Measurements from ENCODE around the gene SMURF1.

Gene SMURF1

DNA sequence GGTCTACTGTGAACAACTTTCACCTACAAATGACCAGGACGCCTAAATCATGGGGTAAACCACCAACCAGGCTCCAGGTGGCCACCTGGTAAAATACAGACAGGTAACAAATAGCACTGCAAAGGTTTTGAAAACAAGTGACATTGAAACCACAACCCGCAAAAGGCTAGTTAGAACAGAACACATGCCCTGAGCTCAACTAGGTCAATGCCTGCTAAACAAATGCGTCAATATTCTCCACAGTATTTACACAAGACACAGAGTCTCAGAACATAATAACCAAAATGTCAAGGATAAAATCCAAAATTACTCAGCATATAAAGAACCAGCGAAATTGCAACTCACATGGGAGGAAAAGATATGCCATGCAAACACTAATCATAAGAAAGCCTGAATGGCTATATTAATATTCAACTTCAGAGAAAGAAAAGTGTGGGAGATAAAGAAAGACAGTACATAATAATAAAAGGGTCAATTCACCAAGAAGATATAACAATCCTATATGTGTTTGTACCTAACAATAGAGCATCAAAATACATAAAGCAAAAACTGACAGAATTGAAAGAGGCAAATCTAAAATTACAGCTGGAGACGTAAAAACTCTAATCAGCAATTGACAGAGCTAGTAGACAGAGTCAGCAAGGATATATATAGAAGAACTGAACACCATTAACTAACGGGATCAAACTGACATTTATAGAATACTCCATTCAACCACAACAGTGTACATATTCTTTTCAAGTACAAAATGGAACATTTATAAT, 47.6 kb downstream of the SMURF1 start:
- DNase-seq (ENCODE audit: insufficient read length, low spot score) (no peak), FAIRE-seq (peak; percentile 5)
- no peak for TF ChIP-seq POU2F2 (IDR thresholded peaks at IDR 0.05; ENCODE audit: low read depth, low read length)
- TF ChIP-seq TAF1 (IDR thresholded peaks at IDR 0.05; ENCODE audit: low read depth, low read length) = no peak
- no peak for TF ChIP-seq POLR2A (IDR thresholded peaks at IDR 0.05; ENCODE audit: low read depth, low read length)
- TF ChIP-seq POLR2AphosphoS5 (IDR thresholded peaks at IDR 0.05; ENCODE audit: low read depth, low read length) = no peak

DNA sequence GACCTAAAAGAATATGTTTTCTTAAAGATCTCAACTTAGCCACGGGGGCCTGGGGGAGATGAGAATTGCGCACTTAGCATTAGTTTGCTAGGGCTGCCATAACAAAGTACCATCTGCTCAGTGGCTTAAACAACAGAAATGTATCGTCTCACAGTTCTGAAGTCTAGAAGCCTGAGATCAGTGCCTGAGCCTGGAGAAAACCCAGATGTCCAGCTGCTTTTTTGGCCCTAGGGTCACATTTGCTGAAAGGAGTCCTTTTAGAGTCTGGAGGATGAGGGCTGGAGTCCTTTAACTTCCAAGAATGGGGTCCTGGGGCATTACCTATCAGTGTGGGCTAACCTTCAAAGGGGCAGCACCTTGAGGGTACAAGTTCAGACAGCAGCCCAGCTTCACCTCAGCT, 48.2 kb downstream of the SMURF1 start:
- TF ChIP-seq POLR2AphosphoS5 (IDR thresholded peaks at IDR 0.05; ENCODE audit: low read depth, low read length) (no peak), SPI1 (IDR thresholded peaks at IDR 0.05; ENCODE audit: low read depth, low read length) (no peak), POU2F2 (IDR thresholded peaks at IDR 0.05; ENCODE audit: low read depth, low read length) (no peak), POLR2A (IDR thresholded peaks at IDR 0.05; ENCODE audit: low read depth, low read length) (no peak), TAF1 (IDR thresholded peaks at IDR 0.05; ENCODE audit: low read depth, low read length) (no peak), PAX5 (IDR thresholded peaks at IDR 0.05; ENCODE audit: insufficient read depth, low read length, severe bottlenecking) (no peak)
- no peak for FAIRE-seq
- no peak for DNase-seq (ENCODE audit: insufficient read length, low spot score)

DNA sequence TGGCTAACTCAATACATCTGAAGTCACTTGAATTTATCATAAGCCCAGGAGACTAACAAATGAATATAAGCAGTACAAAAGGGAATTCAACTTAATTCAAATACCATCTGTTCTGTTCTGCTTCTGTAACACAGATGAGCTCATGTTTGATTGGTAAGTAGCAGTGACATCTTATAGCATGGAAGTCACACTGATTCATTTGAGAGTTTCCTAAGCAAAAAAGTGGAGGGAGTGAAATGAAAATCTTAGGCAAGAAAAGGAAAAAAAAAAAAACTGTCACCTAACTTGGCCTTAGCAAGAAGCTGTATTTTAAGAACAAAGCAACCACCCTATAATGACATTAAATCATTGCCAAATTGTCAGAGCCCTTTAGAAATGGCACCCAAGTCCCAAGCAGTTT, 49.5 kb downstream of the SMURF1 start:
- DNase-seq (ENCODE audit: insufficient read length, low spot score) (no peak), FAIRE-seq (no peak)
- no peak for TF ChIP-seq POLR2A (IDR thresholded peaks at IDR 0.05; ENCODE audit: low read depth, low read length)
- no peak for TF ChIP-seq POLR2AphosphoS5 (IDR thresholded peaks at IDR 0.05; ENCODE audit: low read depth, low read length)
- TF ChIP-seq POU2F2 (IDR thresholded peaks at IDR 0.05; ENCODE audit: low read depth, low read length) = no peak
- no peak for TF ChIP-seq PAX5 (IDR thresholded peaks at IDR 0.05; ENCODE audit: insufficient read depth, low read length, severe bottlenecking)
- TF ChIP-seq TAF1 (IDR thresholded peaks at IDR 0.05; ENCODE audit: low read depth, low read length) = no peak
- no peak for TF ChIP-seq SPI1 (IDR thresholded peaks at IDR 0.05; ENCODE audit: low read depth, low read length)

DNA sequence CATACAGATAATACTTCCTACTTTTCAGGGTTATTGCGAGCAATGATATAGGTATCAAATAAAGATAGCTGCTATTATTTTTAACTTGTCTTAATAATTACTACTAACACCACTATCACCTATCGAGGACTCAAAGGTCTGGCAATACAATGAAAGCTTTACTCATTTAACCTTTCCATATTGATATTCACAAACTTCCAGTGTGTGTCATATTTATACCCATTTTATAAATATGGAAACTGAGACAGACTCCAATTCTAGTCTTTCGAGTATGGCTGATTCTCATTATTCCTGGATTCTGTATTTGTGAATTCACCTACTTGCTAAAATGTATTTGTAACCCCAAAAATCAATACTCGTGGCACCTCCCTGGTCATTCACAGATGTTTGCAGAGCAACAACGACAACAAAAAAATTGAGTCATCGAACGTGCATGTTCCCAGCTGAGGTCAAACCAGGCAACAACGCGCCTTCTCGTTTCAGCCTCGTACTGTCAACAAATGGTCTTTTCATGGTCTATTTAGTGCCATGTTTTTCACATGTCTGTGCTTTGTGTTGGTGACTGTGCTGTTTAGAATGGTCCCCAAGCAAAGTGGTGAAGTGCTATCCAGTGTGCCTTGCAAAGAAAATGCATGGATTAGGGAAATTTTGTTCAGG, 51.7 kb downstream of the SMURF1 start:
- no peak for FAIRE-seq
- no peak for DNase-seq (ENCODE audit: insufficient read length, low spot score)
- TF ChIP-seq PAX5 (IDR thresholded peaks at IDR 0.05; ENCODE audit: insufficient read depth, low read length, severe bottlenecking) (no peak), POLR2AphosphoS5 (IDR thresholded peaks at IDR 0.05; ENCODE audit: low read depth, low read length) (no peak), TAF1 (IDR thresholded peaks at IDR 0.05; ENCODE audit: low read depth, low read length) (no peak), POLR2A (IDR thresholded peaks at IDR 0.05; ENCODE audit: low read depth, low read length) (no peak), POU2F2 (IDR thresholded peaks at IDR 0.05; ENCODE audit: low read depth, low read length) (no peak), SPI1 (IDR thresholded peaks at IDR 0.05; ENCODE audit: low read depth, low read length) (no peak)

DNA sequence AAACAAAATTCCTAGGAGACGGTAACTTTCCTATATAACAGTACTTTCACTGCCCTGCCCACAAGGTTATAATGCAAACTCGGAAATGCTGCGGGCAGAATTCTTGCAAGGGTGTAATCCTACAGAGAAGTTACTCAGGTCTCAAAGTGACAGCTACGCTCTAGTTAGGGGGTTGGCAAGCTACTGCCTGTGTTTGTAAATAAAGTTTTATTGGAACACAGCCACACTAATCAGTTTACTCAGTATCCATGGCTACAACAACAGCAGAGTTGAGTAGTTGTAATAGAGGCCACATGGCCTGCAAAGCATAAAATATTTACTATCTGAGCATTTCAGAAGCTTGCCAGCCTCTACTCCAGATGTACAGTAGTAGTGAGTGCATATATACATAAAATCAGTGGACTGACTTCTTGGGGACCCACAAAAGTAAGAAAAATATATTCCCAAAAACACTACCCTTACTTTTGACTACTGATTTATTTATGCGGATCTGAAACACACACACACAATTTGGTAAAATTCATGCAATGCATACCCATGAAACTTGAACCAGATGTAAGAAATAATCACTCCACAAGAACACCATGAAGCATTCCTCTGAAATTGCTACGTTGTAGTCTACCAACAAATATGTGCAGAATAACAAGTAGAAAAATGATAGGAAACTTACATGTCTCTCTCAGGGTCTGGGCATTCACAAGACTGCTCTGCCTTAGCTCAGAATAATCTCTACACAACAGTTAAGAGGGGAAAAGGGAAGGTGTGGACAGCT, 53.0 kb downstream of the SMURF1 start:
- DNase-seq (ENCODE audit: insufficient read length, low spot score) = no peak
- no peak for FAIRE-seq
- no peak for TF ChIP-seq TAF1 (IDR thresholded peaks at IDR 0.05; ENCODE audit: low read depth, low read length)

DNA sequence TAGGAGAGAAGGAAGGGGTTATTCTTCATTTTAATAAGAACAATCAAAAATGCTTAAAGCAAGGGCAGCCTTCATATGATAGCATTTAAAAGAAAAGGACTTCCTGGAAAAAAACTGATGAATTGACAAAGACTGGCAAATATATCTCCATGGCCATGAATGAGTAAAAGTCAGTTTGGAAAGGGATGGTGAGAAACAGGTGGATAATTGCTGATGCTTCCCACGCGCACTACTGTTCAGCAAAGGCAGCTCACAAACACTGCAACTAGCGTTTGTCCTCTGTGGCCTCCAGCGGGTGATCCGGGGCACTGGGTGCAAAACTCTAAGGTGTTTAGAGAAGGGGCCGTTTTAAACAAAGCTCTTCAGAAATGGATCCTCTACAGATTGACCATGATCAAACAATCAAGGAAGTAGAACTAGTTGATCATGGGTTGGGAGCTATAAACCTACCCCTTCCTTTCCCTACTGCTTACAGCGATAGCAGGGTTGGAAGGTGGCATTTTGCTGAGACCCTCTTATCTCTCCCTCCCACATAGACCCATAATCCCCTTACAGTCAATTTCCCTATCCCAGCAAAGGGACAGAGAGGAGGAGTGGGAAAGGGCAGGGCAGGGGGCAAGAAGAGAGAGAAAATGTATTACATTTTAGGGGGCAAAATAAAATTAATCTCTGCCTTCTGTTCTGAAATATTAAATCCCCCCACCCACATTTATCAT, 53.8 kb downstream of the SMURF1 start:
- no peak for DNase-seq (ENCODE audit: insufficient read length, low spot score)
- FAIRE-seq = no peak
- TF ChIP-seq SPI1 (IDR thresholded peaks at IDR 0.05; ENCODE audit: low read depth, low read length) = no peak
- TF ChIP-seq POLR2A (IDR thresholded peaks at IDR 0.05; ENCODE audit: low read depth, low read length) = no peak
- no peak for TF ChIP-seq TAF1 (IDR thresholded peaks at IDR 0.05; ENCODE audit: low read depth, low read length)
- TF ChIP-seq PAX5 (IDR thresholded peaks at IDR 0.05; ENCODE audit: insufficient read depth, low read length, severe bottlenecking) = no peak
- no peak for TF ChIP-seq POU2F2 (IDR thresholded peaks at IDR 0.05; ENCODE audit: low read depth, low read length)
- TF ChIP-seq POLR2AphosphoS5 (IDR thresholded peaks at IDR 0.05; ENCODE audit: low read depth, low read length) = no peak

DNA sequence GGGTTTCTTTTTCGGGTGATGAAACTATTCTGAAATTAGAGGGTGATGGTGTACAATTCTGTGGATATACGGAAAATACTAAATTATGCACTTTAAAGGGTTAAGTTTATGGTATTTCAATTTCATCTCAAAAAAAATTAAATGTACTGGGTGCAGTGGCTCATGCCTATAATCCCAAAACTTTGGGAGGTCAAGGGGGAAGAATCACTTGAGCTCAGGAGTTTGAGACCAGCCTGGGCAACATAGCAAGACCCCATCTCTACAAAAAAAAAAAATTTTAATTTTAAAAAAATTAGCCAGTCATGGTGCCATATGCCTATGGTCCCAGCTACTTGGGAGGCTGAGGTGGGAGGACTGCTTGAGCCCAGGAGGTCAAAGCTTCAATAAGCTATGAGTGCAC, 57.0 kb downstream of the SMURF1 start:
- TF ChIP-seq POLR2AphosphoS5 (IDR thresholded peaks at IDR 0.05; ENCODE audit: low read depth, low read length) (no peak), PAX5 (IDR thresholded peaks at IDR 0.05; ENCODE audit: insufficient read depth, low read length, severe bottlenecking) (no peak), POU2F2 (IDR thresholded peaks at IDR 0.05; ENCODE audit: low read depth, low read length) (no peak), SPI1 (IDR thresholded peaks at IDR 0.05; ENCODE audit: low read depth, low read length) (no peak), TAF1 (IDR thresholded peaks at IDR 0.05; ENCODE audit: low read depth, low read length) (no peak), POLR2A (IDR thresholded peaks at IDR 0.05; ENCODE audit: low read depth, low read length) (no peak)
- FAIRE-seq (no peak), DNase-seq (ENCODE audit: insufficient read length, low spot score) (no peak)

DNA sequence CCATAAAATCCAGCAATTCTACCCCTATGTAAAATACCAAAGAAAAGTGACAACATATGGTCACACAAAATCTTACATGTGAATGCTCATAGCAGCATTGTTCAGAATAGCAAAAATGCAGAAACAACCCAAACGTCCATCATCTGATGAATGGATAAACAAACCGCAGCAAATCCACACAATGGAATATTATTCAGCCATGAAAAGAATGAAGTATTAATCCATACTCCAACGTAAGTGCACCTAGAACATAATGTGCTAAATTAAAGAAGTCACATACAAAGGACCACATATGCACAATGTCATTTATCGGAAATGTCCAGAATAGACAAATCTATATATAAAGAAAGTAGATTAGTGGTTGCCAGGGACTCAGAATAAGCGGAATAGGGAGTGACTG, 57.4 kb downstream of the SMURF1 start:
- no peak for TF ChIP-seq POU2F2 (IDR thresholded peaks at IDR 0.05; ENCODE audit: low read depth, low read length)
- TF ChIP-seq PAX5 (IDR thresholded peaks at IDR 0.05; ENCODE audit: insufficient read depth, low read length, severe bottlenecking) = no peak
- no peak for TF ChIP-seq TAF1 (IDR thresholded peaks at IDR 0.05; ENCODE audit: low read depth, low read length)
- TF ChIP-seq POLR2AphosphoS5 (IDR thresholded peaks at IDR 0.05; ENCODE audit: low read depth, low read length) = no peak
- no peak for TF ChIP-seq POLR2A (IDR thresholded peaks at IDR 0.05; ENCODE audit: low read depth, low read length)
- TF ChIP-seq SPI1 (IDR thresholded peaks at IDR 0.05; ENCODE audit: low read depth, low read length) = no peak
- no peak for FAIRE-seq

DNA sequence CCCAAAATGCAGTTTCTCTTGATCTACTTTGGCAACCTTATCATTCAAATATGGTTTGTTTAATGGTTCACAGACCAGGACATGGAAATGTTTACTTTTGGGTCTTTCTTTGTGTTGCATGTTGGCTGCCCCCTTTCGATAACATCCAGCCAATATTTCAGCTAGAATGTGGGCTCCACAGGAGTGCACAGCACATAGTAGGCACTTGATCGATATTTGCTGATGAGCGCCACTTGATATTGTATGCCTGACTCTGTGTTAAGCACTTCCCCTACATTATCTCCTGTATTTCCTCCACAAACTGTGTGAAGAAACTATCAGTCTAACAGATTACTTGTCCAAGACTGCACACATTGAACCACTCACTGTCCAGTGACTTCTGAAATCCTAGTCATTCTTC, 60.2 kb downstream of the SMURF1 start:
- TF ChIP-seq SPI1 (IDR thresholded peaks at IDR 0.05; ENCODE audit: low read depth, low read length) (no peak), POLR2A (IDR thresholded peaks at IDR 0.05; ENCODE audit: low read depth, low read length) (no peak), TAF1 (IDR thresholded peaks at IDR 0.05; ENCODE audit: low read depth, low read length) (no peak), POLR2AphosphoS5 (IDR thresholded peaks at IDR 0.05; ENCODE audit: low read depth, low read length) (no peak), PAX5 (IDR thresholded peaks at IDR 0.05; ENCODE audit: insufficient read depth, low read length, severe bottlenecking) (no peak), POU2F2 (IDR thresholded peaks at IDR 0.05; ENCODE audit: low read depth, low read length) (no peak)
- FAIRE-seq (peak; percentile 62), DNase-seq (ENCODE audit: insufficient read length, low spot score) (no peak)

More for the DNA sequence above, 57.4 kb downstream of the SMURF1 start:
- no peak for DNase-seq (ENCODE audit: insufficient read length, low spot score)

Data from GM12891 (cell line).